HG02885 (cell line): ENCODE data around the gene DHRS7C.

ENCODE experiments used
- ATAC-seq: cut with Tn5 transposase; IDR thresholded peaks from one replicate; pipeline ENCODE4 v1.9.1; 2021; ENCODE audit warnings: mild to moderate bottlenecking; ENCODE audit not compliant: unreplicated experiment, poor library complexity

Gene DHRS7C, protein sequence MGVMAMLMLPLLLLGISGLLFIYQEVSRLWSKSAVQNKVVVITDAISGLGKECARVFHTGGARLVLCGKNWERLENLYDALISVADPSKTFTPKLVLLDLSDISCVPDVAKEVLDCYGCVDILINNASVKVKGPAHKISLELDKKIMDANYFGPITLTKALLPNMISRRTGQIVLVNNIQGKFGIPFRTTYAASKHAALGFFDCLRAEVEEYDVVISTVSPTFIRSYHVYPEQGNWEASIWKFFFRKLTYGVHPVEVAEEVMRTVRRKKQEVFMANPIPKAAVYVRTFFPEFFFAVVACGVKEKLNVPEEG

DNA sequence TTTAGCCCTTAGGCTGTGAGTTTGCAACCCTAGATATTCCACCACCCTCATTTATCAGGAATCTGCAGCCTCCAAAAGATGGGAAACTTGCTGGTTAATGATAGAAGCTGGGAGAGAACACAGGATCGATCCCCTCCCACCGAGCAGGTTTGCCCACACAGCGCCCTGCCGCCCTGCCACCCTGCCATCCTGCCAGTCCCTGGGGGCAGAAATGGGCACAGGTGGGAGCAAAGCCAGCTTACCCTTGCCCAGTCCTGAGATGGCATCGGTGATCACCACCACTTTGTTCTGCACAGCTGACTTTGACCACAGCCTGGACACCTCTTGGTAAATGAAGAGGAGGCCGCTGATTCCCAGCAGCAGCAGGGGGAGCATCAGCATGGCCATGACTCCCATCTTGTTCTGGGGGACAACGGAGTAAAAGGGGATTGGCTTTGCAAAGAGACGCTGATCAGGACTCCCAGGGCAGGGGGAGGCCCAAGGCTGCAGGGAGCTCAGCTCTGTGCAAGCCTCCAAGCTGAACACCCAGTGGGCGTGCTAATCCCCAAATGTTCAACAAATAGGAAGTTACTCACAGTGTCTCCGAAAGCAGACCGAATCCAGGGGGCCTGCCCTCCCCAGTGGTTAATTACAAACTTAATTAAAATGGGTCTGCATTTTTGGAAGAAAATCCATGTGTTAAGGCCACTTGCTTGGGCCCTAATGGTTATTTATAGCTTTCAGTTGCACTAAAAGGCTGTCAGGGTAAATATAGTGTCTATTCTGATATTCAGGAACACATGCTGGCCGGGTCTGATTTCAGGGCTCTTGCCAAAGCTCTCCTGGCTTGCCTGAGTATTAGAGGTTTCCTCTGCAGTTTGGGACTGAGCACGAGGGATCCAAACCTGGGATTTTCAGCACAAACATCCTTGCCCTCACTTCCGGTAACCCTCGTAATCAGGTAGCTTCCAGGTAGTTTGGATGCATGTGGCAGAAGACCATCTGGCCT, at the start of gene DHRS7C:
Gene DHRS7C, minus strand, starts transcription at position 704 of the 988 bp plus-strand sequence. Its CDS starts 308 bp downstream, at position 396.
- no peak for ATAC-seq

DNA sequence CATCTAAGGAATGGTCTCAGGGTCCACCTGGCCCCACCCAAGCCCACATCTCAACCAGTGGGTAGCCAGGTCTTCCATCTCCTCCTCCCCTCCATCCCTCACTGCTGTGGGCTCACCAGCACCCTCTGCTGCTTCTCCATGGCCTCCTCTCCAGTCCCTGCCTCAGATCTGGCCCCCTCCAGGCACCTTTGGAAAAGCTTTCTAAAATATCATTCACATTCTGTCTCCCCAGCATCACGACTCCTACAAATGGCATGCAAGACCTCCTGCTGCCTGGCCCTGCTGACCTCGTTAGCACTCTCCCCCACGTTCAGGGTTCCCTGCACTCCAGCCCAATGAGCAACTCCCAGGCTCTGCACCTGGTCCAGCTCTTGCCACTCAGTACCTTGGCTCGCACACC, 48.0 kb upstream of the DHRS7C start:
- ATAC-seq = no peak

DNA sequence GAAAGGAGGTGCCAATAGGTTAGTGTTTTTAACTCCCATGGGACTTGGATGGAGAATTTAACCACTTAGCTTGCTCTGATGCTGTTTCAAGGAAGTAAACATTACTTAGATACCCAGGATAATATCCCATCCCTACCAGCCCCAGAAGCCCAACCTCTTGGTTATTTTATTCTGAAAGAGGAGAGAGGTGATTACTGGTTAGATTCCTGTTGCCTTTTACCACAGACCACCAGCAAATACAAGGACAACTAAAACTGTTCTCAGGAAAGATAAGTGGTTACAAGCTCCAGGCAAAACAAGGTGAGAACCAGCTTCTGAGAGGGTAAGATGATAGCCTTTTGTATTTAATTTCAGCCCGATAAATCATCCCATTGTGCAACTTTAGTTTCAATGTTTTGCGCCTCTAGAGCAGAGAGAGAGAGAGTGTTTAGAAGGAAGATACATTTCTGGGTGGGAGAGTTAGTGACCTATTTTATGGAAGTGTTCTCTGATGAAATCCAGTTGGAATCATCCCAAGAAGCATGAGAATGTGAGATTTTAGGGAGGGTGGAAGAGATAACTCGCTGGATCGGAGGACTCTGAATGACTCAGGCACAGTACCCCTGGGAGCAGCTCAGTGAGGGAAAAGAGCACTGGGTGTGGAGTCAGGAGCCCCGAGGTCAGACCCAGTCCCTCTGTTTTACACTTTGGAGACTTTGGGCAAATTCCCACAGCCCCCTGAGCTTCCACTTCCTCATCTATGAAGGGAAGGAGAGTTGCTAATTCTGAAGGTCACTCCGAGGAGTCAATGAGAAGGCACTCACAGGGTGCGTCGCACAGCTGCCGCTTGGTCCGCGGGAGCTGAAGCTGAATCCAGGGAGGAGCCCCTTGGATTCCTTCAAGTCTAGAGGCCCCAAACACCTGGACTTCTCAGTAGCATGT, 46.4 kb upstream of the DHRS7C start:
- no peak for ATAC-seq

DNA sequence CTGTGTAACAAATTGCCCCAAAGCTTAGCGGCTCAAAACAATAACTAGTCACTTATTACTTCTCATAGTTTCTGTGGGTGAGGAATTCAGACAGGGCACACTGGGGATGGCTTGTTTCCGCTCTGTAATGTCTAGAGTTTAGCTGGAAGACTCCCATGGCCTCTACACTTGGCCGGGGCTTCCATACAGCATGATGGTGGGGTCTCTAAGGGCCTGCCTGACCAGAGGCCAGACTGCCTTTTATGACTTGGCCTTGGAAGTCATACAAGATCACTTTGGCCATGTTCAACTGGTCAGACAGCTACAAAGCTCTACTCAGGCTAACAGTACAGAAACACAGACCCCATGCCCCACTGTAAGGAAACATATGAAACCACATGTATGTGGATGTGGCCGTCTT, 42.5 kb upstream of the DHRS7C start:
- ATAC-seq = no peak

DNA sequence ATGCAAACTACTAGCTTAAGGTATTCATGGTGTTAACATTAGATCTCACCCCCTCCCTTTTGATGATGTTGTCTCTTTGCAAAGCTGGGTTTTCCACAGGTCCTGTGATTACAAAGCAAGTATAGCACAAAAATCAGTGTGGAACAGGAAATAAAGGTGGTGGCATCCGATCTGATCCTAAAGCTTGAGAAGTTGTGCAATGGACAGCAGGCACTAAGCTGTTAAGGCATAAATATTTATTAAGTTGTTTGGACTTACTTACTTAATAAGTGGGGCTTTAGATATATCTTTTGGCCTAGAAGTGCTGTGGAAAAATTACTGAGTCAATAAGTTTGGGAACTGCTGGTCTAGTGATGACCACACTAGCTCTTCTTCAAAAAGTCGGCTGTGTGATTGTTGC, 39.3 kb upstream of the DHRS7C start:
- ATAC-seq = no peak

DNA sequence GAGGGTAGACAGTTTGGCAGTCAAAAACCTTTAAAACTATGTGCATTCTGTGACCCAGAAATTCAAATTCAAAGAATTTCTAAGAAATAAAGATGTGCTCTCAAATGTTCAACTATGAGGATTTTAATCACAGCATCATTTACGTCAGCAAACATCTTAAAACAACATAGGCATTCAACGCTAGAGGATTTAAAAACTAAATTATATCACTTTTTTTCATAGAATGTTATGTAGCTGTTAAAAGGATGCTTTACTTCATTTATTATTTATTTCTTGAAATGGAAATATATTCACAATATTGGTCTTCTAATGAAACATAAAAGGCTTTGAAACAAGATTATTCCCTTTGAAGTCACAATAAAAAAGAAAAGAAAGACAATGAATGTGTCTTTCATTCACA, 38.0 kb upstream of the DHRS7C start:
- ATAC-seq = no peak

DNA sequence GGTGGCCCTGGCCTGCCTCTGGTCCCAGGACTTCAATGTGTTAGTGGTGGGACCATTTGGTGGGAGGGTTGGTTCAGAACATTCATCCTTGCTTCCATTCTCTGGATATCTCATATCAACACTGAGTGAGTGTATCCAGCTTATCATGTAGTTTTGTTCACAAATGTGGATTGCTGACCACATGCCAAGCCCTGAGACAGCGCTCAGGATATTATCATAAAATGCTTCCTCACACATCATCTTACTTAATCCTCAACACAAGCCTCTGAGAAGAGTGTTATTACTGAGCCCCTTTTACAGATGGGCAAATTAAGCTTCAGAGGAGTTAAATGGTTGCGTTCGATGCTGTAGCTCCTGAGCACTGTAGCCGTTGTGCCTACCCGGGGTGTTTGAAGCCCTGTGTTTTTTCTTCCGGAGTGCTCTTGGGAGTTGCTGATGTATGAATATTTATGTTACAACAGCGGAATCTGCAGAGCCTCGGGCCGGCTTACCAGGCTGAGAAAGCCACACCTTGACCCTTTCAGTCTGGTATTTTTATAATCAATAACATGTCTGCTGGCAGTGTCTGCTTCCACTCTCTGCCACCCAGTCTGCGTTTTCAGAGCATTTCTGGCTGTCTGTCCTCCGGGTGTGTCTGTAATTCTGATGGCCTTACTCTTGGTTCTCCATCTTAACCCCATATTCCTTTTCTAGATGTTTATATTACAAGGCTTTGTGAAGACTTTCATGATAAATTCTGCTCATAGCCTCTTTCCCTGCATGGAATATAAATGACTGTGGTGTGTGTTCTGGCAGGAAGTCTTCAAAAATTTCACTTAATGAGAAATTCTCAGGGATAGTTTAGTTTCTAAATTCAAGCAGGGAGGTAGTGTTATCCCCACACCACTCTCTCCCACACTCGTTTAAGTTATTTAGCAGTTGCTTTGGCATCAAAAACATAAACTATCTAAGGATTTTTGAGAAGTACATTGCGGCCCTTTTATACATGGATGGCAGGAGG, 37.2 kb upstream of the DHRS7C start:
- no peak for ATAC-seq

DNA sequence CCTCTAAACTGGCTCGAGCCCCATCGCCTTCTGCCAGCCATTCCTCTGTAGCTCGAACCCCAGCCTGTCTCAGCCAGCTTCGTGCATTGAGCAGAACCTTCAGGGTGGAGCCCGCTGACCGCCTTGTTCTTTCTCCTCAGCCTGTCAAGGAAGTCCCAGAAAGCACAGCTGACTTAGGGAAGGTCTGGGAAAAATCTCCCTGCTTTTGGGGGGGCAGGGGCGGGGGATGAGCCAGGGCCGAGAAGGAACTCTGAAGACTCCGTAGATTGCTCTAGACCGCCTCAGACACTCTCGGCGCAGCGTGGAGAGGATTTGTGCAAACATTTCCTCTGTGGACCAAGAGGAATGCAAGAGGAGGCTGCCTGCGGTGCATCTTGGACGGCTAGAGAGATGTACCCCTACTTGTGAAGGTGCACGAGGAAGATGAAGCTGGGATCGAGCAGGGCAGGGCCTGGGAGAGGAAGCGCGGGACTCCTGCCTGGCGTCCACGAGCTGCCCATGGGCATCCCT, 34.3 kb upstream of the DHRS7C start, which contains the start of gene GLP2R:
Gene GLP2R, plus strand, starts transcription at position 284 of the 510 bp plus-strand sequence. Its CDS starts 140 bp downstream, at position 424.
- no peak for ATAC-seq

DNA sequence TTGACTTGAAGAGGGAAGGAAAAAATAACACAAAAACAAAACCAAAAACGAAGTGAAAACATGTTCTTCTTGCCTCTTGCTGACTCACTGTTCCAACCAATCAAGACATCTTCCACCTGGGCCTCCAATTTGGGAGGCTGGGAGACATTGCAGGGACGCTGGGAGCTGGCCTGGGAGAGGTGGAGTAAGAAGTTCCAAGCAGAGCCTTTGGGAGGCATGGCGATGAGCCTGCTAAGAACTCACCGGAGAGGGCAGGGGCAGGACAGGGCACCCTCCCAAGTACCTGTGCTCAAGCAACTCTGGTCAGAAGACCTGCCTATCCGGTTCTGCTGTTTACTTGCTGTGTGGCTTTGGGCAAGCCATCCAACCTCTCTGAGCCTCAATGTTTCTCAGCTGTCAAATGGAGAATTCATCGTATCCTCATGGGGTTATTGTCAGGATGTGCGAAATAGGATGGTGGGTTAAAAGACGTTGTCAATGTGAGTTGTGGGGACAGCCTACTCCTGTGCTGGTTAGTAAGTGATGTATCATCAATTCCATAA, 33.5 kb upstream of the DHRS7C start:
- ATAC-seq = no peak

DNA sequence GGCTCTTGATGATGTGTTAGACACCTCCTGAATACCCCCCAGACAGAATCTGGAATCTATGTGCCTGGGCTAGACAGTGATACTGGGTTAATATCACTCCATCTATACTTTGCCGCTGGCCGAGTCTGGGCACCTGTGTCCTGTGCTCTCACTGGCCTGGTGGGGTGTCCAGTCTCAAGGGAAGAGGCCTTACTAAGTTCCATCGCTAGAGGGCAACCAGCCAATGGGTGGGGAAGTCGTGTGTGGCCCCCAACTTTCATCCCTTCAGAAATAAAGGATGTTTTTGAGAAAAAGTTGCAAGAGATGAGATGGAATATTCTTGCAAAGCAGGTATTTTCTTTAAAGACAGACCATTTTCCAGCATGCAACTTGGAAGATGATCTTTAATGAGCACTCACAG, 32.7 kb upstream of the DHRS7C start:
- no peak for ATAC-seq

DNA sequence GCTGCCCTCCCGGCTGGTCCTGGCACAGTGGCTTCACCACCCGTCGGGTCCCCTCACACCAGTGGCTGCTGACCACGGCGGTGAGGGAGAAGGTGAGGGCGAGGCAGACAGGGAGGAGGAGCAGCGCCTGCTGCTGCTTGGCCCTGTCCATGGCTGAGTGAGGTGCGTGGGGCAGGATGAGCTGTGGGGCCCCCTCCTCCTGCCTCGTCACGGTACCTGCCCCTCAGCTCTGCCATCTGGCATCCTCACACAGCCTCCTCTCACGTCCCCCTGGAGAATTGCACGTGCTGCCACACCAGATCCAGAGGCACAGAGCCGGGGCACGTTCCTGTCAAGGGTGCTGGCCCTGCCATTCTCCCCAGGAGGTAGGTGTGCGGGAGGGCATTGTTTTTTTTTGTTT, 30.5 kb upstream of the DHRS7C start, which contains the start of gene GSG1L2:
Gene GSG1L2, minus strand, starts transcription at position 159 of the 400 bp plus-strand sequence. Its CDS starts 8 bp downstream, at position 151.
- ATAC-seq = no peak

DNA sequence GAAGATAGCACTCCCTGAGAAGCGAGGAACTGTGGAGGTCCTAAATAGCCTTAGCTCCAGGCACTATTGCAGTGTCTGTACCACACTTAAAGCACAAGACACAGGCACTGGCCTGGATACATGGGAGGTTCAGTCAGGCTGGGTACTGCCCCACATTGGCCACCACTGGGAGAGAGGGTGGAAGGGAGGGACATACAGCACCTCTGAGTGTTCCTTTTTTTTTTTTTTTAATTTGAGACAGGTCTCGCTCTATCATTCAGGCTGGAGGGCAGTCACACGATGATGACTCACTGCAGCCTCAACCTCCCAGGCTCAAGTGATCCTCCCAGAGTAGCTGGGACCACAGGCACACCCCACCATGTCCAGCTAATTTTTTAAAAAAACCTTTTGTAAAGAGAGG, 29.1 kb upstream of the DHRS7C start:
- no peak for ATAC-seq

DNA sequence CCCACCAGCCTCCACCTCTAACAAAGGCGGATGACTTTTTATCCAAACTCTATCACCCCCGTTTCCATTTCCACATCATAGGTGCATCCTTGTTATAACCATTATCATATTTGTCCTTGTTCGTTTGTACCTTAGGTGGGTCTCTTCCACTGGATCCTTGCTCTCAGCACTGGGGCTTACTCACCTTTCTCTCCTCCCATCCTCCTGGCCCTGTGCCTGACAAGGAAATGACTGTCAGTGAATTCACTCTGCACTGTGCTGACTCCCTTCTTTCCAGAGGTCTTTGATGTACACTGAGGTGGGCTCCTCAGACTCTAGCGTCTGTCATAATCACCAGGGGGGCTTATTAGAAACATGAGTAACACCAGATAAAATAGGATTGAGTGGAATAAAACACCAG, 27.4 kb upstream of the DHRS7C start:
- ATAC-seq = no peak

DNA sequence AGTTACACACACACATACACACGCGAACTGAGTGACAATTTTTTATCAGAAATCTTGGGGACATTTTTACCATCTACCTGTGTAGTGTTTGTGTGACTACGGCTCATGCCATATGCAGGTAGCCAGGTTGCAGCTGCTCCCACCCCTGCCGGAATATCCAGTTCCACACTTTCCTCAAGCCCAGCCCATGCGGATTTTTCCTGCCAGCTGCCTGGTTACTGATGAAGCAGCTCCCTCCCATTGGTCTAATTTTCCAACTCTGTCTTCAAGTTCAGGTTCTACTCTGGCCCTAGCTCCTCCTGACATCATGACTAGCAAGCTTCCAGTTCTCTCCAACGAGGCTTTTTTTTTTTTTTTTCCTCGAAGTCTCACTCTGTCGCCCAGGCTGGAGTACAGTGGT, 25.7 kb upstream of the DHRS7C start:
- no peak for ATAC-seq

DNA sequence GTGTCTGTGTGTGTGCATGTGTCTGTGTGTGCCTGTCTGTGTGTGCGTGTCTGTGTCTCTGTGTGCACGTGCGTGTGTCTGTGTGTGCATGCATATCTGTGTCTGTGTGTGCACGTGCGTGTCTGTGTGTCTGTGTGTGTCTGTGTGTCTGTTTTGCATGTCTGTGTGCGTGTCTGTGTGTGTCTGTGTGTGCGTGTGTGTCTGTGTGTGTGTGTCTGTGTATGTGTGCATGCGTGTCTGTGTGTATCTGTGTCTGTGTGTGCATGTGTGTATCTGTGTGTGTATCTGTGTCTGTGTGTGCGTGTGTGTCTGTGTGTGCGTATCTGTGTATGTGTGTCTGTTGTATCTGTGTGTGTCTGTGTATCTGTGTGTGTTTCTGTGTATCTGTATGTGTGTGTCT, 25.1 kb upstream of the DHRS7C start:
- ATAC-seq = no peak

DNA sequence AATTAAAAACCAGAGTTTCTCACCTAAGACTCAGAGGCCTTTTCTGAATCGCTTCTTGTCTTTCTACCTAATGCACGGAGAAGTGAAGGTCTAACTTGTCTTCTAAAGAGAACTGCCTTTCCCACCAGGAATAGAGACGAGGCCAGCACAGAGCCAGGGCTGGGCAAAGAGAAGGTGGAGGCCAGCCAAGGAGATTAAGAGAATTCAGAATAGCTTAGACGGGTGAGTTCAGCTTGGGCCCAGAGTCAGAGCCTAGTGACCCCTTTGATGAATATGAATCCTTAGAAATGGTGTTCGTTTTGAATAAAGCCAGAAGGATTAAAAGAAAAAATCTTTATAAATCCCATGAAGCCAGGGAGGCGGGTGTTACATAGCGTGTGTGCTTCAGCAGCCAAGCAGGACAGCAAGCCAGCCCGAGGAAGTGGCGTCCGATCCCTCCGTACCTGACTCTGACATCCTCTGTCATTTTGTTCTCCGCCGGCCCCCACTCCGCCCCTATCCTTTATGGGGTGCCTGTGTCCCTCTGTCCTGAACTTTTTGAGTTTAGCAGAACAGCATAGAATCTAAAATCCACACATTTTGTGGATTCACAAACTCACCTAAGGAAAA, 23.0 kb upstream of the DHRS7C start:
- ATAC-seq = no peak

DNA sequence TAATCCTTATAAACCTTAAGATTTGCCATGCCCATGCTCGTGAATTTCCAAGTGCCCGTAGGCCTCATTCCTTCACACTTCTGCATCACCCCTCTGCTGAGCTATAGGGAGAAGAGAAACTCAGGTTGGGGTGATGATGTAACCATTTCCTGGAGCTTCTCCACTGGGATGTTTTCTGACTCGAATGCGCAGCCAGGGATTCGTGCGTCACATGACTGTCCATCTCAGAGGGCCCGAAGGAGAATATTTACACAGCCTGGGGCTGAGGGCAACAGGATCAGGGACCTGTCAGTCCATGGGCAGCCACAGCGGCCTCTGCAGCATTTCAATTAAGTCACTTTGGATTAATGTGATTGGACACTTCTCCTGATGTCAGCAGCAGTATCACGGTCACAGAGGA, 21.8 kb upstream of the DHRS7C start:
- no peak for ATAC-seq

DNA sequence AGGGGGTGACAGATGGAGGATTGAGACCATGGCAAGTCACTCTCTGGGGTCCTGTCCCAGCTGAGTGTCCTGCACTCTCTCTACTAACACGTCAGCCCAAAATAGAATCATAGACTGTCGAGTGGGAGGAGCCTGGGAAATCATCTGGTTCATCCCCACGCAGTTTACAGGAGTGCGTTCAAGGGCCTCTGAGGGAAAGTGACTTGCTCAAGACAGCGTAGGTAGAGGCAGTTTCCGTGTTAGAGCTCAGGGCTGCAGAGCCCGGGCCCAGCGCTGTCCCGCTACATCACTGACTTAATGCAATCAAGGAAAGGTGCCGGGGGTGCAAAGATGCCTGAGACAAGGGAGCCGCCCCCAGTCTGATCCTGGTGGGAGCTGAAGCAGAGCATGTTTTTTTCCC, 20.1 kb upstream of the DHRS7C start:
- ATAC-seq = no peak
